Adrenal gland (tissue), 19 donors: ENCODE measurements around the gene SHANK2. TPM values are rescaled to one million over a fixed set of nuclear protein-coding genes. Genes with fewer than 3 reads are reported as not detected.

ENCODE experiments used
- DNase-seq, 7 donors: peaks; one replicate each; pipeline ENCODE4 v3.0.0-alpha.2; 2019 to 2020
- H3K27ac ChIP-seq, 5 donors: fragments of 200-600 bp; sonication (generic) in 4 of 5; 1 replicate in 3 of 5; 2 replicates in 2 of 5; pipeline versions ENCODE4 v1.5.1 to v1.8.0; 2016 to 2020; ENCODE audit warnings: mild to moderate bottlenecking in 1 of 5
- H3K27me3 ChIP-seq: fragments of 200-600 bp; 2 replicates; pipeline ENCODE4 v1.8.0; 2021
- H3K36me3 ChIP-seq, 2 donors: fragments of 200-600 bp; replicated peaks in 1 of 2; 1 replicate in 1 of 2; 2 replicates in 1 of 2; pipeline versions ENCODE4 v1.5.1 to v1.8.0; 2018 to 2022
- H3K4me1 ChIP-seq, 2 donors: fragments of 200-600 bp; replicated peaks in 1 of 2; 1 replicate in 1 of 2; 2 replicates in 1 of 2; pipeline versions ENCODE4 v1.5.1 to v1.8.0; 2018 to 2021
- H3K4me3 ChIP-seq, 4 donors: fragments of 200-600 bp; sonication (generic) in 3 of 4; one replicate each; pipeline ENCODE4 v1.5.1; 2016 to 2018
- H3K9me3 ChIP-seq, 3 donors: fragments of 200-600 bp; sonication (generic) in 1 of 3; replicated peaks in 1 of 3; 1 replicate in 2 of 3; 2 replicates in 1 of 3; pipeline versions ENCODE4 v1.5.1 to v1.8.0; 2016 to 2021
- CTCF ChIP-seq, 6 experiments: fragments of 450-650 bp in 4 of 6; fragments of 200-600 bp in 2 of 6; sonication (generic) in 1 of 6; IDR thresholded peaks; 1 replicate in 5 of 6; 2 replicates in 1 of 6; pipeline versions ENCODE4 v1.5.1 to v1.8.0; 2016 to 2021; ENCODE audit warnings: antibody characterized with exemption in 6 of 6, mild to moderate bottlenecking in 2 of 6, moderate library complexity in 1 of 6
- POLR2A ChIP-seq, 2 donors: fragments of 450-650 bp; IDR thresholded peaks; one replicate each; pipeline ENCODE4 v1.6.1; 2017; ENCODE audit warnings: antibody characterized with exemption in 2 of 2, mild to moderate bottlenecking in 2 of 2, moderate library complexity in 1 of 2
- WGBS, 4 donors: extraction: QIAGEN DNeasy Blood & Tissue Kit in 2 of 4; methylation state at CpG; one replicate each; pipeline versions ENCODE4 v1.1.5 to v1.1.7; 2013 to 2017; 5-methylcytosine and 5-hydroxymethylcytosine counted together
- intact Hi-C, 2 donors: fragments of 100-400 bp; cut with DNase I; formaldehyde crosslinking; loops; one replicate each; pipeline versions ENCODE4 v1.14.1 to v1.15.0; 2022 to 2023
- long read RNA-seq, 10 donors: library from polyadenylated mRNA in 3 of 10; unstranded in 2 of 10; stranded (forward) in 1 of 10; transcript quantifications; one replicate each; pipeline ENCODE4 v2.0.0 and lab custom pipeline, GENCODE V29; 2021 to 2026
- polyA plus RNA-seq, 3 donors: library from polyadenylated mRNA; stranded (reverse); fragments of 200-250 nt in 2 of 3; fragments of 350-450 nt in 1 of 3; fragmentation: Illumina TruSeq in 1 of 3; extraction: RNeasy Lipid Tissue Mini Kit (QIAGEN cat#74804) in 1 of 3; gene quantifications; one replicate each; pipeline ENCODE4 v1.2.3, GENCODE V29; 2013 to 2014
- total RNA-seq, 9 donors: library from RNA; depleted of rRNA in 4 of 9; stranded (reverse); fragments of >200 nt in 4 of 9; fragments of 120-200 nt in 1 of 9; fragmentation: NEBNext Ultra II Directional in 1 of 9; extraction: Animal tissue kit (Norgen Biotek cat#: 25700) in 1 of 9; gene quantifications; one replicate each; pipeline versions ENCODE4 v1.1.0 to v1.2.4, GENCODE V29; 2013 to 2023
- donor health status: healthy with polysubstance abuse.
- donor health status: Bipolar disorder and iron deficiency.
- donor health status: DM: yes; HTN: yes; CAD: no.
- donor health status: DM: no; HTN: no; CAD: no.
- donor health status: DM: no; HTN: no; CAD: no.
- donor health status: DM: yes; HTN: yes; CAD: no.

The SHANK2 gene
- total RNA-seq (1 to 10 TPM in 8 of 9 donors, under 1 TPM in 1; 0.95 to 6.4 (median 3.4) TPM), polyA plus RNA-seq (1 to 10 TPM in 2 of 3 donors, under 1 TPM in 1; 0.77 to 2.0 (median 1.6) TPM)
- long read RNA-seq, donor 1, result 0 reads
- long read RNA-seq, donor 2, result 0 reads
- long read RNA-seq, donor 3, full-length matches to known transcripts, result 1 of 1 reads
- long read RNA-seq, donor 3, partial matches to known transcripts, result 0 of 1 reads
- long read RNA-seq, donor 3, other reads (novel, unspliced or antisense), result 0 of 1 reads
- long read RNA-seq, donor 4, result 0 reads
- long read RNA-seq, donor 5, result 0 reads
- long read RNA-seq, donor 6, result 0 reads
- long read RNA-seq, donor 7, result 0 reads
- long read RNA-seq, donor 8, result 0 reads
- long read RNA-seq, donor 9, result 0 reads
- long read RNA-seq, donor 10, full-length matches to known transcripts, result 1 of 1 reads
- long read RNA-seq, donor 10, partial matches to known transcripts, result 0 of 1 reads
- long read RNA-seq, donor 10, other reads (novel, unspliced or antisense), result 0 of 1 reads

DNA sequence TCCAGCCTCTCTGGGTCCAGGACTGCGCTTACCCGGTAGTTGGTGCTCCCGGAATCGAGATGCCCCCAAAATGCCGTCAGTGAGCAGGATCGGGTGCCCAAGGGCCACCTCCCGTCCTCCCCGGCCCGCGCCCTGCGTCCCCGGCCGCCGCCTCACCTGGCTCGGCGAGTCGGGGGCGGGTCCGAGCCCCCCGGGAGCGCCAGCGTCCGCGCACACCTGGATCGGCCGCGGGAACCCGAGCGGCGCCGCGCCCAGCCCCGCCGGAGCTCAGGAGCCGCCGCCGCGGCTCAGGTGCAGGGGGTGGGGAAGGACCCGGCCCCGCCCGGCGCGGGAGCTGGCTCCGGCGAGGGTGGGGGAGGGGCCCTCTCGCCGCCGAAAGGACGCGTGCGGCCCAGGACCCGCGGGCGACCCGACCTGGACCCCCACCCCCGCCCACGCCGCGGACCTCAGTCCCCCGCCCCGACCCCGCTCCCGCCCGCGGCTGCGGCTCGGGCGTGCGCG lies at the start of gene SHANK2:
SHANK2 (minus strand) TSS at position 309 of the 501 bp plus-strand sequence. CDS start 105,251 bp downstream, outside the sequence.
- Histone ChIP-seq H3K27me3 (peaks cover 44% of the 10 kb centered on the region), H3K9me3 (no peaks in the 10 kb centered on the region), H3K4me3 (peak within 1 kb of the TSS in 1 of 4 donors; percentile 55), H3K27ac (no peak within 1 kb of the TSS), H3K36me3 (no peaks in the 10 kb centered on the region), H3K4me1 (peaks cover 0 to 6% of the 10 kb centered on the region in 2 donors)
- TF ChIP-seq POLR2A (IDR thresholded peaks at IDR 0.05) (no peak), CTCF (IDR thresholded peaks at IDR 0.05) (no peak)
- intact Hi-C loops, result no loop called here
- no peak for DNase-seq
- 1 to 3% (median 1%) methylated on average over 13 to 70 of the region's 70 CpGs; no CpG with 5 or more reads in 1 of the 4 donors for whole genome bisulfite sequencing, 4 donors

DNA sequence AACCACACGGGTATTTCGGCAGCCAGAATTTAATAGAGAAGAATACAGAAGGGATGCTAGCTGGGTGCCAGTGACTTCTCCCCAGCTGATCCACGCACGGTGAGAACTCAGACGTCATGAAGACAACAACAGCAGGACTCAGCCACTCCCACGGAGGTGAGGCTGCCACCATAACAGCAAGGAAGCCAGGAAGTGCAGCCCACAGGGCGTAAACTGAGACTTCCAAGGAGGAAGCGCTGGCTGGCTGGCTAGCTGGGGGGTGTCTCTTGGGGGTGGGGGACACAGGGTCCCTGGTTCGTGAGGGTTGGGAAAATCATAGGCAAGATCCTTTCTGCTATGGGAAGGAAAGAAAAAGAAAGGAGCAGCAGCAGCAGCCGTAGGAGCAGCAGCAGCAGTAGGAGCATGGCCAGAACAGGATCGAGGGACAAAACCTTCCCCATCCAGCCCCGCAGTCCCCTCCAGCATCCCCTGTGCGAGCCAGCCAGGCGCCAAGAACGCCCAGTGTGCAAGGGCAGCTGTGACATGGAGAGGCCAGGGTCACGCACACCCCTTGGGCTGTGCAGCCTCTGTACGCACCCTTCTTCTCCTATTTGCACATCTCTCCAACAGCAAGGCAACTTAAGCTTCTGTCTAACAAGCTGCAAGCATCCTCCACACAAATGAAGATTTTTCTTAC lies 49.6 kb upstream of the SHANK2 start:
- no peak overlapping the region for H3K4me3 ChIP-seq
- no peaks in the 10 kb centered on the region for H3K9me3 ChIP-seq
- no peak overlapping the region for H3K27ac ChIP-seq
- H3K27me3 ChIP-seq, result peaks cover 11% of the 10 kb centered on the region
- H3K4me1 ChIP-seq, result no peaks in the 10 kb centered on the region
- H3K36me3 ChIP-seq, result no peaks in the 10 kb centered on the region
- peak in 1 of 7 donors; percentile 28 for DNase-seq
- WGBS, 4 donors, result 47 to 56% (median 49%) methylated on average over 15 to 17 of the region's 17 CpGs
- intact Hi-C loops, result no loop called here
- TF ChIP-seq POLR2A (IDR thresholded peaks at IDR 0.05) (no peak), CTCF (IDR thresholded peaks at IDR 0.05) (no peak)

DNA sequence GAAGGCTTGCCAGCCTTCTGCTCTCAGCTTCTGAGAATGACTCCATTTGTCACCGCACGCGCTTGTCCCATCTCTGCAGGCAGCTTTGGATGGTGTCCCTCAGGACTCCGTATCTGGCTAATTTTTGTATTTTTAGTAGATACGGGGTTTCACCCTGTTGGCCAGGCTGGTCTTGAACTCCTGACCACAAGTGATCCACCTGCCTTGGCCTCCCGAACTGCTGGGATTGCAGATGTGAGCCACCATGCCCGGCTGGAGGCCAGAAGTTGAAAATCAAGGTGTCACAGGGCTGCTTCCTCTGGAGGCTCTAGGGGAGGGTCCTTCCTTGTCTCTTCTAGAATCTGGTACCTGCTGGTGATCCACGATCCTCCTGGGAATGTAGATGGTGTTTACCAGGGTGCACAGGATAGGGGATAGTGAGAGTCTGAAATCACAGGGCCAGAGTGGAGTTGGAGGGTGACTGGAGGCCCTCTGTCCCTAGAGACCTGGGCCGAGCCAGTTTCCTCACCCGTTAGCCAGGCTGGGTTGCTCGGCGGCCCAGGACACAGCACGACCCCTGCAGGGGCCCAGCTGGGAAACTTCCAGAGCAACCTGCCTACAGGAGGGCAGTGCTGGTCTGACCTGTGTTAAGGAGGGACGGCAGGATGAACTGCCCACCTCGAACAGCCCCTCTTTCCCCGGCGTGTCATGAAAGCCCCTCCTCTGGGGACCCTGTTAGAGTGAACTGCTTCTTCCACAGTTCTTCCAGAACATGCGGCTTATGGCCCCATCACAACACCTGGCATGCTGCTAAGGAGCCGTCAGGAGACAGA lies 48.9 kb upstream of the SHANK2 start:
- H3K4me1 ChIP-seq, result no peaks in the 10 kb centered on the region
- H3K9me3 ChIP-seq, result no peaks in the 10 kb centered on the region
- H3K27ac ChIP-seq, result no peak overlapping the region
- 77 to 84% (median 80%) methylated on average over 12 to 19 of the region's 19 CpGs for WGBS, 4 donors
- peaks cover 13% of the 10 kb centered on the region for H3K27me3 ChIP-seq
- no peak for TF ChIP-seq POLR2A (IDR thresholded peaks at IDR 0.05)
- TF ChIP-seq CTCF (IDR thresholded peaks at IDR 0.05), result no peak
- no peaks in the 10 kb centered on the region for H3K36me3 ChIP-seq
- peak in 1 of 7 donors; percentile 18 for DNase-seq
- H3K4me3 ChIP-seq, result no peak overlapping the region
- intact Hi-C loops, result no loop called here
